ENCODE results near the gene C1QL1.
A peak's percentile ranks its signal among the peaks of the same experiment; 100 is the strongest.

C1QL1 gene

DNA sequence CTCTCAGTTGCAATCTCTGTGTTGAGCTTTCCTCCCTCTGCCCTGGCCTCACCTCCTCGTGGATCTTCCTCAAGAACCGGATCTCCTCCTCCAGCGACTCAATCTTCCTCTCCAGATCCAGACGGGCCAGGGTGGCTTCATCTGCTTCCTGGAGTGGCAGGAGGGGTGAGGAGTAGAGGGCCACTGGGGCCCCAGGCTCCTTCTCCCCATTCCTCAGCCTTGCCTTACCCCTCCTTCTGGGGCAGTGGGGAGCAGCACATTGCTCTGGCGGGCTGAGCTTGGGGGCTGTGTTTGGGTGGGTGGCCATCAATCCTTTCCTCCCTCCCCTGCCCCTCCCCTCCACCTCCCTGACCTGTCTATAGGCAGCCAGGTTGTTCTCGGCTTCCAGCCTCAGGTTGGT is 54.4 kb downstream of the C1QL1 start:
- in situ Hi-C loops (cut with HindIII; ENCODE audit: low sequenced_read_pairs): no loop called here
- TF ChIP-seq, protein P1, sequence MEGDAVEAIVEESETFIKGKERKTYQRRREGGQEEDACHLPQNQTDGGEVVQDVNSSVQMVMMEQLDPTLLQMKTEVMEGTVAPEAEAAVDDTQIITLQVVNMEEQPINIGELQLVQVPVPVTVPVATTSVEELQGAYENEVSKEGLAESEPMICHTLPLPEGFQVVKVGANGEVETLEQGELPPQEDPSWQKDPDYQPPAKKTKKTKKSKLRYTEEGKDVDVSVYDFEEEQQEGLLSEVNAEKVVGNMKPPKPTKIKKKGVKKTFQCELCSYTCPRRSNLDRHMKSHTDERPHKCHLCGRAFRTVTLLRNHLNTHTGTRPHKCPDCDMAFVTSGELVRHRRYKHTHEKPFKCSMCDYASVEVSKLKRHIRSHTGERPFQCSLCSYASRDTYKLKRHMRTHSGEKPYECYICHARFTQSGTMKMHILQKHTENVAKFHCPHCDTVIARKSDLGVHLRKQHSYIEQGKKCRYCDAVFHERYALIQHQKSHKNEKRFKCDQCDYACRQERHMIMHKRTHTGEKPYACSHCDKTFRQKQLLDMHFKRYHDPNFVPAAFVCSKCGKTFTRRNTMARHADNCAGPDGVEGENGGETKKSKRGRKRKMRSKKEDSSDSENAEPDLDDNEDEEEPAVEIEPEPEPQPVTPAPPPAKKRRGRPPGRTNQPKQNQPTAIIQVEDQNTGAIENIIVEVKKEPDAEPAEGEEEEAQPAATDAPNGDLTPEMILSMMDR (IDR thresholded peaks at IDR 0.05; ENCODE audit: low read depth, low read length, missing control alignments): no peak
- DNase-seq (ENCODE audit: low read depth): no peak
- no peak overlapping the region for H3K4me3 ChIP-seq (ENCODE audit: low read depth, low read length)

DNA sequence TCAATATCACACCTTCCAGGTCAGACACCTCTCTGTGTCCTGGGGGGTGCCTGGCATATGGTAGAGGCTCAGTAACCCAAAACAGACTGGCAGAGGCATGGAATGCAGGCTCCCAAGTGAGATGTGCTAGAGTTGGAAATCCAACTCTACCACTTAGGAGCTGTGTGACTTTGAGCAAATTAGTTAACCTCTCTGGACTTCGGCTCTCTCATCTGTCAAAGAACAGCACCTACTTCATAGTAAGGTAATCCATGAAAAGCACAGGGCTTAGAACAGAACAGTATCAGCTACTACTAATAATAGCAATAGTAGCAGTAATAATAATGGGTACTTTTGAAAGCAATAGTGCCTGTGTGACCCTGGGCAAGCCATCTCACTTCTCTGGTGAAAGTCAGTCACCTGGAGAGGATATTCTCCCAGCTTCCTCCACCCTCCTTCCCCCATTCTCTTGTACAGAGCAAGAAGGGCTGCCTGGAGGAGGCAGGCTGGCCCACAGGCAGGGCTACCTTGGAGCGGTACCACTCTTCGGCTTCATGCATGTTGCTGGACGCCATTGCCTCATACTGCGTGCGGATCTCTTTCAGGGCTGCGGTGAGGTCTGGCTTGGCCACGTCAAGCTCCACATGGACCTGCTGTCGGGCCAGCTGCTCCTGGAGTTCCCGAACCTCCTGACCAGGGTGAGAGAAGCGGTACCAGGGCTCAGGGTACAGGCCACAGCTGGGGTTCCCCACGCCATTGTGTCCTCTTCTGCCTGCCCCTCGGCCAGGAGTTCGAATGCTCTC is 55.1 kb downstream of the C1QL1 start:
- TF ChIP-seq, protein P1 (IDR thresholded peaks at IDR 0.05; ENCODE audit: low read depth, low read length, missing control alignments): no peak
- DNase-seq (ENCODE audit: low read depth): no peak
- no peak overlapping the region for H3K4me3 ChIP-seq (ENCODE audit: low read depth, low read length)
- in situ Hi-C loops (cut with HindIII; ENCODE audit: low sequenced_read_pairs): no loop called here

DNA sequence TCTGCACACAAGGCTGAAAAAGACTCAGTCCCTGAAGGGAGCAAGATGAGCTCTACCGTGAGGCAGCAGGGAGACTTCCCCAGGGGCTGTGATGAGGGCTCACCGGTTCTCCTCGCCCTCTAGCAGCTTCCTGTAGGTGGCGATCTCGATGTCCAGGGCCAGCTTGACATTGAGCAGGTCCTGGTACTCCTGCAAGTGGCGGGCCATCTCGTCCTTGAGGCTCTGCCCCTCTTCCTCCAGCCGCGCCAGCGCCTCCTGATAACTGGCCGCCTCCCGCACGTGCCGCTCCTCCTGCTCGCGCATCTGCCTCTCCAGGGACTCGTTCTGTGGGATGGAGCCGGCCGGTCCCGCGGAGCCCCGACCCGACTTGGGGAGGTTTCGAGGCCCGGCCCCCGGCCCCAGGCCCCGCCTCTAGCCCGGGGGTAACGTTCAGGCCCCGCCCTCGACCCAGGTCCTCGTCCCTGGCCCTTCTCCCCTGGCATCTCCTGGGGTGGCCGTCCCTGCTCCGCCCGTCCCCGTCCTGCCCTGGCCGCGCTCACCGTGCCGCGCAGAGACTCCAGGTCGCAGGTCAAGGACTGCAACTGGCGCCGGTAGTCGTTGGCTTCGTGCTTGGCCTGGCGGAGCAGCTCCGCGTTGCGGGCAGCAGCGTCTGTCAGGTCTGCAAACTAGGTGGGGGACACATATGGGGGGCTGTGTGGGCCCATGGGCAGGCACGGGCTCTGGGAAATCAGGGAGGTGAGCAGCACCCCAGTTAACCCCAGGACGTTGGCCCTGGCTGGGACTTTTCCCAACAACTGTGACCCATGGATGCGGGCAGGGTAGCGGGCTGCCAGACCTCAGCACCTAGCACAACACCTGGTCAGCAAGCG is 56.7 kb downstream of the C1QL1 start:
- in situ Hi-C loops (cut with HindIII; ENCODE audit: low sequenced_read_pairs): no loop called here
- no peak for DNase-seq (ENCODE audit: low read depth)
- no peak overlapping the region for H3K4me3 ChIP-seq (ENCODE audit: low read depth, low read length)

DNA sequence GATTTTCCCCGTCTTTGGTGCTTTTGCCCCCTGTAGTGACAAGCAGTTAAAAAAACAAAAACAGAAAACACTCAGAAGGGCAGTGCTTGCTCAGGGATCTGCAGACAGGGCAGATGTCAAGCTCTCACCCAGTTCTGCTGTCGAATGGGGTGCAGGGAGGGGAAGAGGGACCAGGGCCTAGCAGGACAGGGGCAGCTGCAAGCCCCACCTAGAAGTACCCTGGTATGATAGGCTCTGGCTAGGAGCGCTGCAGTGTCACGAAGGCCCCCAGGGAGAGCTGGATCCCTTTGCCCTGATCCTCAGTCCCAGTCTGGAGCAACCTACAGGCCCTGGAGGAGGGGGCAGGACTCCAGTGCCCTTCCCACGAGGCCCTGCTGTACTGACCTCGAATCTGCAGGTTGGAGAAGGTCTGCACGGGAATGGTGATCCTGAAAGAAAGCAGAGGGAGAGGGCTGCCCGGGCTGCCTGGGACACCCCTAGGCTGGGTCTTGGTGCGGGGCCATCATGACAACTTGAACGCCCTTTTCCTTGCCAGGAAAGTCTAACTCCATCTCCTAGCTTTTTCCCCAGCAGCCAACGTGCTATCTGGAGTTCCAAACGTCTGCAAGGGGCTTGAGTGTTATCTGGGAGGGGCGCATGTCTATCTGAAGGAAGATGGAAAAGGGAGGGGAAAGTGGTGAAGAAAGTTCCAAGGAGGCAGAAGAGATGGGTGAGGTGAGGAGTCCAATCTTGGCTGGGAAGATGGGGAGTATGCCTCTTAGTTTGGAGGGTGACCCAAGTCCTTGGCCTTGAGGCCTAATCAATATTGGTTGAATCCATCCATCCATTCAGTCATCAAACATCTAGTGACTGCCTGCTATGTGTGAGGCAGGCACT is 57.6 kb downstream of the C1QL1 start:
- no peak overlapping the region for H3K4me3 ChIP-seq (ENCODE audit: low read depth, low read length)
- TF ChIP-seq, protein P1 (IDR thresholded peaks at IDR 0.05; ENCODE audit: low read depth, low read length, missing control alignments): no peak
- in situ Hi-C loops (cut with HindIII; ENCODE audit: low sequenced_read_pairs): no loop called here

More for the DNA sequence above, 56.7 kb downstream of the C1QL1 start:
- TF ChIP-seq, protein P1 (IDR thresholded peaks at IDR 0.05; ENCODE audit: low read depth, low read length, missing control alignments): peak; percentile 60

More for the DNA sequence above, 57.6 kb downstream of the C1QL1 start:
- no peak for DNase-seq (ENCODE audit: low read depth)

All from astrocyte of the cerebellum (primary cell).